Fibroblast of the aortic adventitia (primary cell): ENCODE measurements around the gene SRL. TPM values are rescaled to one million over a fixed set of nuclear protein-coding genes. Genes with fewer than 3 reads are reported as not detected.
"Not testable (repeated sequence)": the region's sequence is repeated elsewhere in the genome, so short reads cannot be mapped to it uniquely, and the experiment has no call there.

Source experiments
- DNase-seq: peaks from one replicate; pipeline ENCODE4 v3.0.0-alpha.2; 2010; ENCODE audit warnings: low read depth
- H3K4me3 ChIP-seq: 2 replicates; pipeline ENCODE4 v1.5.1; 2011; ENCODE audit warnings: low read depth, mild to moderate bottlenecking, control low read depth, low read length, moderate library complexity
- total RNA-seq: library from RNA; depleted of rRNA; stranded (reverse); fragments of >200 nt; gene quantifications from 2 replicates; pipeline ENCODE4 v1.2.3, GENCODE V29; 2012; ENCODE audit warnings: low replicate concordance
- TF ChIP-seq, protein P1 (sequence below): IDR thresholded peaks from 2 replicates; pipeline ENCODE4 v1.5.1; 2011; ENCODE audit warnings: mild to moderate bottlenecking, low read length, control low read depth, inconsistent platforms; ENCODE audit not compliant: insufficient read depth

The SRL gene
- total RNA-seq, 1 donor, result 0.09 TPM

GRCh38 chr16:4159726-4160125 is 82.2 kb downstream of the SRL start:
- H3K4me3 ChIP-seq, result no peak overlapping the region
- DNase-seq, result no peak
- TF ChIP-seq, protein P1, sequence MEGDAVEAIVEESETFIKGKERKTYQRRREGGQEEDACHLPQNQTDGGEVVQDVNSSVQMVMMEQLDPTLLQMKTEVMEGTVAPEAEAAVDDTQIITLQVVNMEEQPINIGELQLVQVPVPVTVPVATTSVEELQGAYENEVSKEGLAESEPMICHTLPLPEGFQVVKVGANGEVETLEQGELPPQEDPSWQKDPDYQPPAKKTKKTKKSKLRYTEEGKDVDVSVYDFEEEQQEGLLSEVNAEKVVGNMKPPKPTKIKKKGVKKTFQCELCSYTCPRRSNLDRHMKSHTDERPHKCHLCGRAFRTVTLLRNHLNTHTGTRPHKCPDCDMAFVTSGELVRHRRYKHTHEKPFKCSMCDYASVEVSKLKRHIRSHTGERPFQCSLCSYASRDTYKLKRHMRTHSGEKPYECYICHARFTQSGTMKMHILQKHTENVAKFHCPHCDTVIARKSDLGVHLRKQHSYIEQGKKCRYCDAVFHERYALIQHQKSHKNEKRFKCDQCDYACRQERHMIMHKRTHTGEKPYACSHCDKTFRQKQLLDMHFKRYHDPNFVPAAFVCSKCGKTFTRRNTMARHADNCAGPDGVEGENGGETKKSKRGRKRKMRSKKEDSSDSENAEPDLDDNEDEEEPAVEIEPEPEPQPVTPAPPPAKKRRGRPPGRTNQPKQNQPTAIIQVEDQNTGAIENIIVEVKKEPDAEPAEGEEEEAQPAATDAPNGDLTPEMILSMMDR, result no peak

DNA sequence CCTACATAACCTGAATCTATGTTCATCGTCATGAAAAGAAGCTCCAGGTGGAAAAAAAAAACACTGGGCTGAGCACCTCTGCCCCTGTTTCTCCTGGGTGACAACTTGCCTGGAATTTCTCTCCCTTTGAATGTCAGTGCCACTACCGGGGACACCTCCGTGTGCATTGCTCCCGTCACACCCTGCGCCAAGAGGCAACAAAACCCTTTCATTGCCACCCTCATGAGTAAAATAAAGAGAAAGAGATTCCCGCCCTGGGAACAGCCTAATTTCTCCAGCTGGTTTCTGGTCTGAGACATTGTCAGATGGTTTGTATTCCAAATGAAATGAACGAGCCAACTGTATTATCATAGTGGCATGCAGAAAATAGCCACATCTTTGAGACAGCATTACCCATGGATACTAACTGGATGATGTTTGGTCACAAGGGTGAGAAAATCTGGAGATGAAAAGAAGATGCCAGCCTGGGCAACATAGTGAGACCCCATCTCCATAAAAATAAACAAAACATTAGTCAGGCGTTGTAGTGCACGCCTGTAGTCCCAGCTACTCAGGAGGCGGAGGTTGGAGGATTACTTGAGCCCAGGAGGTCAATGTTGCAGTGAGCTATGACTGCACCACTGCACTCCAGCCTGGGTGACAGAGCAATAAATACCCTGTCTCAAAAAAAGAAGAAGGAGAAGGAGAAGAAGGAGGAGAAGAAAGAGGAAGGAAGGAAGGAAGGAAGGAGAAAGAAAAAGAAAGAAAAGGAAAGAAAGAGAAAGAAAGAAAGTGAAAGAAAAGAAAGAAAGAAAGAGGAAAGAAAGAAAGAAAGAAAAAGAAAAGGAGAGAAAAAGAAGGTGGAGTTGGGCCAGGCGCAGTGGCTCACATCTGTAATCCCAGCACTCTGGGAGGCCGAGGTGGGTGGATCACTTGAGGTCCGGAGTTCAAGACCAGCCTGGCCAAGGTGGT is 83.5 kb downstream of the SRL start:
- H3K4me3 ChIP-seq, result no peak overlapping the region
- no peak for DNase-seq
- TF ChIP-seq, protein P1, result no peak

DNA sequence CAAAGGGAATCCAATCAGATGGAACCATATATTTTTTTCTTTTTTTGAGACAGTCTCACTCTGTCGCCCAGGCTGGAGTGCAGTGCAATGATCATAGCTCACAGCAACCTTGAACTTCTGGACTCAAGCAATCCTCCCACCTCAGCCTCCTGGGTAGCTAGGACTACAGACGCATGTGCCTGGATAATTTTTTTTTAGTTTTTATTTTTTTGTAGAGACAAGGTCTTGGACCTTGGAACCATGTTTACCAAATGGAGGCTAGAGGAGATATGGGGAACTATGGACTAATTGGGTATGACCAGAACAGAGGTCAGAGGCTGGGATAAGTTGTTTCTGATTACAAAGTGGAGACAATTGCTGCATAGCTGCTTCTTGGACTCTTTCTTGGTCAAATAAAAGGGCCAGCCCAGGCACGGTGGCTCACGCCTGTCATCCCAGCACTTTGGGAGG is 84.5 kb downstream of the SRL start:
- no peak overlapping the region for H3K4me3 ChIP-seq
- TF ChIP-seq, protein P1, result no peak
- no peak for DNase-seq

DNA sequence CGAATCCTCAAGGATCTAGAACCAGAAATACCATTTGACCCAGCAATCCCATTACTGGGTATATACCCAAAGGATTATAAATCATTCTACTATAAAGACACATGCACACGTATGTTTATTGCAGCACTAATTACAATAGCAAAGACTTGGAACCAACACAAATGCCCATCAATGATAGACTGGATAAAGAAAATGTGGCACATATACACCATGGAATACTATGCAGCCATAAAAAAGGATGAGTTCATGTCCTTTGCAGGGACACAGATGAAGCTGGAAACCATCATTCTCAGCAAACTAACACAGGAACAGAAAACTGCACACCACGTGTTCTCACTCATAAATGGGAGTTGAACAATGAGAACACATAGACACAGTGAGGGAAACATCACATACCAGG is 85.4 kb downstream of the SRL start:
- DNase-seq, H3K4me3 ChIP-seq: not testable (repeated sequence)

DNA sequence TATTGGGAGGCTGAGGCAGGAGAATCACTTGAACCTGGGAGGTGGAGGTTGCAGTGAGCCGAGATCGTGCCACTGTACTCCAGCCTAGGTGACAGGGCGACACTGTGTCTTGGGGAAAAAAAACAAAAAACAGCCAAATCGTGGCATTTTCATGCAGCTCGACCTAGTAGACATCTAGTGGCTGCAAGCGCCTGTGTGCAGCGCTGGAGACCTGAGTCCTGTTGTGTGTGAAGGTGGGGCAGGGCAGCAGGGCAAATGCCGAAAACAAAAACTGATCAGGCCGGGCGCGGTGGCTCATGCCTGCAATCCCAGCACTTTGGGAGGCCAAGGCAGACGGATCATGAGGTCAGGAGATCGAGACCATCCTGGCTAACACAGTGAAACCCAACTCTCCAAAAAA is 88.5 kb downstream of the SRL start:
- H3K4me3 ChIP-seq, DNase-seq: not testable (repeated sequence)

GRCh38 chr16:4152267-4152666 is 89.6 kb downstream of the SRL start:
- no peak for DNase-seq
- TF ChIP-seq, protein P1, result no peak

DNA sequence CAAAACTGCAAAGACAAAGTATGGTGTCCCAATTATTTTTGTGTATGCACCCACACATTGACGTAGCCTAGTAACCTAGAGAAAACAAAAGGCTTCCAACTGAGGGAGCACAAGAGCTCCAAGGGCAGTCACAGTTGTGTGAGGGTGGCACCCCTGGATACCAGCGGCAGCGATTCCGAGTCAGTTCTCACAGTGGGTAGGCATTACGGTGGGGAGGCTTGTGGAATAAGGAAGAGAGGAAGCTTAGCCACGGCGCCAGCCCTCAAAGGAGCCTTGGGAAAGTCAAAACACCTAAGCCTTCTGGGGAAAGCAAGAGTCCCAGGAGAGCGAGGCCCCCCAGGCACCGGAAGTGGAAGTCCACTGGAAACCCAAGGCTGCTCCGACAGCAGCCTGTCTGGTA is 94.6 kb downstream of the SRL start:
- DNase-seq, result no peak
- TF ChIP-seq, protein P1, result no peak
- no peak overlapping the region for H3K4me3 ChIP-seq

More at GRCh38 chr16:4152267-4152666, 89.6 kb downstream of the SRL start:
- H3K4me3 ChIP-seq, result no peak overlapping the region

DNA sequence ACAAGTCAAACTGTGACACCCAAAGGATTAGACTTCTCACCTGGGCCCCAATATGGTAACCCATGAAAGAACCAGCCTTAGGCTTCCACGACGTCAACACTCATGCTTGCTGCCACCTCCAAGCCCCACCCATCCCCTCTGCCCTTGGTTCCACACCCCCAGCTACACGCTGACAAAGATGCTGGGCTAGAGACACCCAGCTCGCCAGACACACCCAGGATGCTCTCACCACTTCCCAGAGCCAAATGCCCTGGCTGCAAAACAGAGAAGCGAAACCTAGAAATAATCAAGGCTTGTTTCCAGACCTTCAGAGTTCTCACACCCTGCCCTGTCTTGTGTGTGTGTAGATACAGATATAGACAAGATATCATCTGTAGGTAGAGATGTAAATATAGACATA is 99.6 kb downstream of the SRL start:
- TF ChIP-seq, protein P1, result no peak
- DNase-seq, result no peak
- H3K4me3 ChIP-seq, result no peak overlapping the region
